OCI-M1 (cell line): Measurements from ENCODE around the gene VEGFB.

ENCODE experiments used
- DNase-seq: peaks from one replicate; lab custom pipeline; 2025; lab: John Stamatoyannopoulos, UW

The VEGFB gene

DNA sequence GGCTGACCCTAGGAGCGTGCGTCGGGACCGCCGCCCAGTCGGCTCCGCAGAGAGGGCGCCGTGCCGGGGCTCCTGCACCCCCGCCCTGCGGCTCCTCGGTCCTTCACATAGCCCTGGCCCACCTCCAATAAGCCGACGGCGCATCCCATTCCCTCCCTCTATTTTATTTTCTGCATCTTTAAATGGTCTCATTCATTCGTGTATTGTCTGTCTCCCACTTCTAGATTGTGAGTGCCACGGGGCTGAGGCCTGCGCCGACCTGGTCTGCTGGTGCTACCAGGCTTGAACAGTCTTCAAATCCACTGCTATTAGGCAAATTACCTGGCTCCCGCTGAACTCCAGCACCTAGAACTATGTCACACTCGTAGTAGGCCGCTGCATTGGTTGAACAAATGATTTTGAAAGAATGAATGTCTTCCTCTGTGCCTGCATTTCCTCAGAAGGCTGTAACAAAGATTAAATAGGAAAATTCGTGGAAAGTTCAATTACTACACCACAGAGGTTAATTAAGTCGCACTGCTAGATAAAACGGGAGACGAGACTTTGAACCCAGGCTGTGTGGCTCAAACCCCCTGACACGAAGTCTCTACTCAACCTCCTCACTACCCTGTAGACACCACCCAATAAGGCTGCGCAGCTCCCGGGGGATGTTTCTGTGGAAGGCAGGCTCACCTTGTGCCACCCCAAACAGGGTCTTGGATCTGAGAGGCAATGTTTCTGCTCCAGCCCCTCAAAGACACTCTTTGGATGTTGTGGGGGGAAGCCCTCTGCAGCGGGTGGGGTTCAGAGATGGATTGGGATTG is 13.5 kb downstream of the VEGFB start:
- no peak for DNase-seq

DNA sequence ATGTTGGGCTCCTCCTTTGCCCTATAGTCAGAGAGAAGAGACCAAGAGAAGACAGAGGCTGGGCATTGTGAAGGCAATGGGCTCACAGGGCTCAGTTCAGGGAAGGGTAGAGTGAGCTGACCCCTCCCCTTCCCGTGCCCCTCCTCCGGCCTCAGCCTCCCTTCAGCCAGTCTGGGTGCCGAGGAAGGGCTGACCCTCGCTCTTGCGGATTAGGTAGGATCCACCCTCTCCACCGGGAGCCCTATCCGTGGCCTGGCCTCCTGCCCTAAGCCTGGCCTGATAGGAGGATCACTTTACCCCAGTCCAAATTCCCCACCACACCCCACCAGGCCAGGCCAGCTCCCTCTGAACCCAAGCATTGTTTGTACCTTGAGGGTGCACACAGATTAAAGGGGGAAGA is 14.2 kb downstream of the VEGFB start:
- DNase-seq, result no peak

DNA sequence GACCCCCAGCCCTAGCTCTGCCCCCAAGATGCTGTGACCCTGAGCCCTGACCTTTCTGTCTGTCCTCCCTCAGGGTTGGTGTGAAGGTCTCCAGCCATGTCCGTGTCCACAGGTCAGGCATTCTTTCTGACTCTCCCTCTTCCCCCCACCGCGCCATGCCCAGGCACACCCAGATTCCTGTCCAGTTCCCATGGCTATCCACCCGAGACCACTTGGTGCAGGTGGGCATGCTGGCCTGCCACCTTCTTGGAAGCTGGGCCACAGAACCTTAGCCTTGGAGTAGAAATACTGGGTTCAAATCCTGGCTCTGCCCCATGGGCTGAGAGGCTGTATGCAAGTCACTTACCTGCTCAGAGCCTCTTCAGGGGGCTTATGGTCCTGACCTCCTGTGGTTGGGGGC is 14.7 kb downstream of the VEGFB start:
- DNase-seq, result no peak

DNA sequence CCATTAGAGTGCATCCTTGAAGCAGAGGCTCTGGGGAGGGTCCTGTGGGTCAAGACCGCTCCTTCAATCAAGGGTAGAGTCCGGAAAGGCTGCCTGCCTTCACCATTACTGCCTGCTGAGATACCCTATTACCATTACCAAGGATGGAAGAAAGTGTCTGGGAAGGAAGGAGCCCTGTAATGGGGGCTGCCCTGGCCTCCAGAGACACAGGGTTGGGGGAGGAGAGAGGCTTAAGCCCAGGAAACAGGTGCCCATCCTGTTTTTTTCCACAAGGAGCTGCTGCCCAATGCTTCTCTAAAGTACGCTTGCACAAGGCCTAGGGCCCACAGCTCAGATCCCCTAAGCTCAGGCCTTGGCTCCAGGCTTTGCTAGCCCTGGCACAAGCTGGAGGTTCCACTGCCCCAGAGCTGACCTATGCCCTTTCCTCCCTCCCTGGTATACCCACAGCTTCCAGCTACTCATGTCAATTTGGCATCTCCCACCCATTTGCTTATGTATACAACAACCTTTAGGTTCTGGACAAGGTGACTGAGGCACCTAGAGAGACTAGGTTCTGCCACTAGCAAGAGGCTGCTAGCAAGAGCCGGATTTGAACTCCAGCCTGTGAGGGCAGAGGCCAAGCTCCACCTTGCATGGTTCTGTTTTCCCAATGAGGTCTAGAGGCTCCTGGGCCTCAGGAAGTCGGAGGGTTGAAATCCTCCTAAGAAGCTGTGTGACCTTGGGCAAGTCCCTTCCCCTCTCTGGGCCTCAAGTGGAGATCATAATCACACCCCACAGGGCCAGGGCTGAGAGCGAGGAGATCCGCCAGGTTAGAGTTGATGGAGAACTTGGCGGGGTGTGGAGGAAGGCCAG is 15.4 kb downstream of the VEGFB start:
- DNase-seq, result no peak

DNA sequence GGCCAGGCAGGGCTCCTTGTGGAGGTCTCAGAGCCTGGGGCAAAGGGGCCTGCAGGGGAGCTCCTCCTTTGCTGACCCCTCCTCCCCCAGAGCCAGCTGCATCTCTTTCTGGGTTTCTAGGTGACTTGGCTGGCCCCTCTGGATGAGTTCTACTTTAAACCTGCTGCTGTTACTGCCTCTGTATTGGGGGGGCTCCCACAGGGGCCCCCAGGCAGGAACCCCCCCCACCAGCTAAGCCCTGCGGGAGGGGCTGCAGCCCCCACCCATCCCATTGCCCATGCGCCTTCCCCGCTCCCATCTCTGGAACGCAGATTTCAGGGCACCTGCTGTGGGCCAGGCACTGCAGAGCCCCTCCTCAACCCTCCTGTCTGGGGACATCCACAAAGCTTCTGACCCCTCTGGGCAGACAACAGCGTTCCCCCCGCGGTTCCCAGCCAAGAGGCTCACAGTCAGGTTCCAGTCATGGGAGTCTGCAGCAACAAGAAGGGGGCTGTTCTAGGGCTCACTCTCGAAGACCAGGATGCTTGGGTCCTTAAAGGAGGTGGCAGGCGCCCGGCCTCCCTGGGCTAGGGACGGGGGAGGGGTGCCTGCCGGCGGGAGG is 16.1 kb downstream of the VEGFB start:
- no peak for DNase-seq

DNA sequence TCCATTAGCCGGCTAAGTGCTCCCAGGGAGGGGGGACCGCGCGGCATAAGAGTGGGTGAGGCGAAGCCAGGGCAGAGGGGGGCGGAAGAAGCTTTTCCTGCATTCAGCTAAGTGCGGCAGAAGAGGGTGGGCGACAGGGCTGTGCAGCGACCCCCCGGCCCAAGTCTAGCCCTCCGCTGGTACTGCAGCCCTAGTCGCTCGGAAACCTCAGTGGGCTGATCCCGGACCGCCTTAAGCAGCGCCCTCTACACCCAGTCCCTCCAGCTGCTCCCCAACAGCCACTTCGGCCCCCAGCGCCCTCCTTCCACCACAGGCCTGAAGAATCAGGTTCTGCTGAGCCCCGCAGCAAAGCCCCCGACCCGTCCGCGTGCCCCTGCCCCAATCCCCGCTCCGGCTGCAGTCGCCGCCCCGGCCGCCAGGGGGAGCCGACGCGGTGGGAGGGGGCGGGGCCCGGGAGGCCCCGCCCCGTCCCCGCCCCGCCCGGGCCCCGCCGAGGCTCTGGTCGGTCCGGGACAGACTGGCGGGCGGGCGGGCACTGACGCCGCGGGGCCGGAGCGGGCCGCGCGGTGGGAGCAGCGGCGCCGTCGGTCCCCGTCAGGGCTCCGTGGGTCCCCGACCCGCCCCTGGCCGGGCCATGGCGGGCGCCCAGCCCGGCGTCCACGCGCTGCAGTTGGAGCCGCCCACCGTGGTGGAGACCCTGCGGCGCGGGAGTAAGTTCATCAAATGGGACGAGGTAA is 16.8 kb downstream of the VEGFB start, which contains the start of gene PLCB3:
Gene PLCB3, plus strand, starts transcription at position 515 of the 737 bp plus-strand sequence. Its CDS starts 120 bp downstream, at position 635.
- peak; percentile 79 for DNase-seq

DNA sequence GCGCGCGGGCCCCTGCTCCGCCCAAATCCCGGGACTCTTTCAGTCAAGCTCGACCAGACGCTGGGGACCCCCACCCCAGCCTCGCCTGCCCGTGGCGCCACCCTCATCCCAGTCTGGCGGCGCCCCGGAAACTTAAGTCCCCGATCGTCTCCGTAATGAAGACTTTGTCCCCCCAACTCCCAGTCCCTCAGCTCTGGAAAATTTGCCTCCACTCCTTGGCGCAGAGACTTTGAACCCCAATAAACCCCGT is 17.3 kb downstream of the VEGFB start:
- DNase-seq, result no peak

DNA sequence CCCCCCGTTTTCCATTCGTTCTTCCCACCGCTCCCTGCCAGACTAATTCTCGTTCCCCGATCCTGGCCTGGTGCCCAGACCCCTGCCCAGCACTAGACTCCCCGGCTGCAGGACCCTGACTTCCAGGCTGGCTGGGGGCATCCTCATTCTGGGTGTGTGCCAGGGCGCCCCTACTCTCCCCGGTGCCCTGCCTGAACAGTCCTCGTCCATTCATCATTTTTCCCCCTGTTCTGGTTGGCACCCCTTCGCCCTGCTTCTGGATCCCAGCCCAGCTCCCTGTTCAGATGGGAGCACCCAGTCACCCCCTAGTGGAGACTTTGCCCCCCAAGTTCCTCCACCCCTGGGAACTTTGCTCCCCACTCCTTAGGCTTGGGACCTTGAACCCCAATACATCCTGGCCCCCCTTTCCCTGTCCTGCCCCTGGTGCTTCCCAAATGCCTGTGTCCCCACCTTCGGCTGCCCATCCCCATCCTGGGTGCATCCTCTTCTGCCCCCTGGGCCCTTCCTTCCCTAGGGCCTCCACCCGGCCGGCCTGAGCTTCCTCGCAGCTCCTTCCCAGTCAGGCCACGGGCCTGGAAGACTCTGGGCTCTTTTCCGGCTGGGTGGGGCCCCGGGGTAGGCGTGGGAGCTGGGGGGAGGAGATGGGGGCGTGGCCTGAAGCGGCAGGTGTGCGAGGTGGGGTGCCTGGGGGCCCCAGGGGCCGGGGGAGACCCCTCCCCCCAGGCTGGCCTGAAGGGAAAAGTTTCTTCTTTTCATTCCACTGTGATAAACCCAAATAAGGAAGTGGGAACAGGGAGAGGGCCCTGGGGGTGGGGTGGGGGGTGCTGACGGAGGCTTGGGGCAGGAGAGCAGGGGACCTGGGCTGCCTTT is 17.9 kb downstream of the VEGFB start:
- DNase-seq, result peak; percentile 42

DNA sequence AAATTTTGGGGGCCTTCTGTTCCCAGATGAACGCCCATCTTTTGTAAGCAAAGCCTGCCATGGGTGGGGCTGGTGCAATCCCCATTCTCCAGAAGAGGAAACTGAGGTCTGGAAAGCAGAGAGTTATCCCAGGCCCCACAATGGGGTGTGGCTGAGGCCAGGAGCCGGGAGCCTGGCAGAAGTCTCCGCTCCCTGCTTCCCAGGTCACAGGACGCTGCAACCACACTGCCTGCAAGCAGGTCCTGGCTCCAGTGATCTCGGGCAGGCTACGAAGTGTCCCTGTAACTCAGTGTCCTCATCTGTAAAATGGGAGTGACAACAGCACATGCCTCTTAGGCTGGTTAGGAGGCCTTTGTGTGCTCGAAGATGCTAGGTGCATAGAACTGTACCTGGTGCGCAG is 18.7 kb downstream of the VEGFB start:
- no peak for DNase-seq

DNA sequence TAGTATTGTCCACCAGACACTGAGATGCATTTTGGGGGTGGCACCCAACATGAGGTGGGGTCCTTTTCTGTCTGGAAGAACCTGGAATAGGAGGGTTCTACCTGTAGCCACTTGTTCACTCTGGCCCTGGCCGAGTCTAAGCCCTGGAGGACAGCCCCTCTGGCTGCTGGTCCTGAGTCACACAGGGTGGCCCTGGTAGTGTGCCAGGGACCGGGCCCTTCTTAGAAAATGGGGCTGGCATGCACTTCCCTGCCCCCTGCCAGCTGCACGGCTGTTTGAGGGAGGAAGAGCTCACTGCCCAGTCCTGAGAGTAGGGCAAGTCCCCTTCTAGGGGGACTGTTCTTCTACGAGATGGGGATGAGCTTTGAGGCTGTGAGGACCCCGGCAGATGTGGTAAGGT is 19.1 kb downstream of the VEGFB start:
- DNase-seq, result no peak

DNA sequence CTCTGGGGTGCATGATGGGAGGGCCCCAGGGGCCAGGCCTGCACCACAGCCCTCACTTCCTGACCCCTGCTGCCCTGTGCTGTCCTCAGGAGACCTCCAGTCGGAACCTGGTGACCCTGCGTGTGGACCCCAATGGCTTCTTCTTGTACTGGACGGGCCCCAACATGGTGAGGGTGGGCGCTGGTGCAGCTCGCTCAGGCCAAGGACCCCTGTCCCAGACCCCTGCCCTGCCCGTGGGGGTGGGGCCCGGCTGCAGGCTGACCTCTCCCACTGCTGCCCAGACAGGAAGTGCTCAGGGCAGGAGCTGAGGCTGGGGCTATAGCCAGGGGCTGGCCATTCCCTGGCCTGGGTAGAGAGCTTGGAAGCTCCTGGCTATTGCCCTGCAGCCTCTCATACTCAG is 19.9 kb downstream of the VEGFB start:
- DNase-seq, result no peak

DNA sequence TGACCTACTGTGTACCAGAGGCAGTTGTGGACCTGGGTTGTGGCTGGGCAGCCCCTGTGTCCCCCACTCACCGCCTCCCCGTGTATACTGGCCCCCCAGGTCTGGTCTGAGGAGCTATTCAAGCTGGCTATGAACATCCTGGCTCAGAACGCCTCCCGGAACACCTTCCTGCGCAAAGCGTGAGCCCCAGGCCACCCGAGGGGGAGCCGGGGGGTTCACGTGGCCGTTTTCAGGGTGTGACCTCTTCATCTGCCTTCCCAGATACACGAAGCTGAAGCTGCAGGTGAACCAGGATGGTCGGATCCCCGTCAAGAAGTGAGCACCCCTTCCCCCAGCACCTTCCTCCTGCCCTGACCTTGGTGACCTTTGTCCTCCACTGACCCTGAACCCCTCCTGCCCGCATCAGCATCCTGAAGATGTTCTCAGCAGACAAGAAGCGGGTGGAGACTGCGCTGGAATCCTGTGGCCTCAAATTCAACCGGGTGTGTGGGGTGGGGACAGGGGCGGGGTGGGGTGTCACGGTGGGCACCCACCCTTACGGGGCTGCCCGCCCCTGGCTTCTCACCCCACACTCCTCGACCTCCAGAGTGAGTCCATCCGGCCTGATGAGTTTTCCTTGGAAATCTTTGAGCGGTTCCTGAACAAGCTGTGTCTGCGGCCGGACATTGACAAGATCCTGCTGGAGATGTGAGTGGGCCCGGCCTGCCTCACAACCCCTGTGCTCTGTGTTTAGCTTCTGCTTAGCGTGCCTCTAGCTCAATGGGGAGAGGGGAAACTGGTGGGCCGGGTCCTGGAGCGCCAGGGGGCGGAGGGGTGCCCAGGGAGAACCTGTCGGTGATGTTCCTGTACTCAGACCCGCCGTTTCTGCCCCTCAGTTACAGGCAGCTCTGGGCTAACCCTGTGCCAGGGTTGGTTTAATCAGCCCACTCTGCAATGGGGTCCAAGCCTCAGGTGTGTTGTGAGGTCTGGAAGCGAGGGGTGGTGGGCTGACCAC is 21.0 kb downstream of the VEGFB start:
- DNase-seq, result no peak

DNA sequence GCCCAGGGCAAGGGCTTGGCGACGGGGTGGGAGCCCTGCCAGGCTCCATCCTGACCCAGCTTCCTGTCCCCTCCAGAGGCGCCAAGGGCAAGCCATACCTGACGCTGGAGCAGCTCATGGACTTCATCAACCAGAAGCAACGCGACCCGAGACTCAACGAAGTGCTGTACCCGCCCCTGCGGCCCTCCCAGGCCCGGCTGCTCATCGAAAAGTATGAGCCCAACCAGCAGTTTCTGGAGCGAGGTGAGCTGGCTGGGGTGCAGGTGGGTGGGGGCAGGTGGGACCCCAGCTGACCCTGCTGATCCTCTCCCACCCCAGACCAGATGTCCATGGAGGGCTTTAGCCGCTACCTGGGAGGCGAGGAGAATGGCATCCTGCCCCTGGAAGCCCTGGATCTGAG is 21.9 kb downstream of the VEGFB start:
- no peak for DNase-seq

DNA sequence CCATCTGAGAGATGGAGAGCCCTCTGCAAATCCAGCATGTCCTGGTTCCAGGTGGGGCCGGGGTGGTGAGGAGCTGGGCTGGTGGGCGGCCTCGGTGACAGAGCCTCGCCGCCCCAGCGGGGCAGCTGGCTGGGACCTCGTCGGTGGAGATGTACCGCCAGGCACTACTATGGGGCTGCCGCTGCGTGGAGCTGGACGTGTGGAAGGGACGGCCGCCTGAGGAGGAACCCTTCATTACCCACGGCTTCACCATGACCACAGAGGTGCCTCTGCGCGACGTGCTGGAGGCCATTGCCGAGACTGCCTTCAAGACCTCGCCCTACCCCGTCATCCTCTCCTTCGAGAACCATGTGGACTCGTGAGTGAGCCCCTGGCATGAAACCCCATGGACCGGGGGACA is 24.0 kb downstream of the VEGFB start:
- no peak for DNase-seq

DNA sequence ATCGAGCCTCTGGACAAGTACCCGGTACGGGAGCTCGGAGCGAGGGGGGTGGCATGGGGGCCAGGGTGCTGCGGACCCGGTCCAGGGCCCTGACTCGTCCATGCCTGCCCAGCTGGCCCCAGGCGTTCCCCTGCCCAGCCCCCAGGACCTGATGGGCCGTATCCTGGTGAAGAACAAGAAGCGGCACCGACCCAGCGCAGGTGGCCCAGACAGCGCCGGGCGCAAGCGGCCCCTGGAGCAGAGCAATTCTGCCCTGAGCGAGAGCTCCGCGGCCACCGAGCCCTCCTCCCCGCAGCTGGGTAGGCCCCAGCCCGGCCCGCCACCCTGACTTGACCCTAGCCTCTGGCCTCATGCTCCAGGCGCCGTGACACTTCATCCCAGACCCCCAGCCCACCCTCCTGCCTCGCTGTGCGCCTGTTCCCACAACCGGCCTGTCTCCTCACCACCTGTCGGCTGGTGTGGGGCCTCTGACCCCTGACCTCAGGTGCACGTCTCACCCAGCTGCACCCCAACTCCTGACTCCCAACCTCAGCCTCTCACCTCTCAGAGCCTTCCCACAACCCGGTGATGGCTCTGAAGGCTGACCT is 24.7 kb downstream of the VEGFB start:
- DNase-seq, result no peak

DNA sequence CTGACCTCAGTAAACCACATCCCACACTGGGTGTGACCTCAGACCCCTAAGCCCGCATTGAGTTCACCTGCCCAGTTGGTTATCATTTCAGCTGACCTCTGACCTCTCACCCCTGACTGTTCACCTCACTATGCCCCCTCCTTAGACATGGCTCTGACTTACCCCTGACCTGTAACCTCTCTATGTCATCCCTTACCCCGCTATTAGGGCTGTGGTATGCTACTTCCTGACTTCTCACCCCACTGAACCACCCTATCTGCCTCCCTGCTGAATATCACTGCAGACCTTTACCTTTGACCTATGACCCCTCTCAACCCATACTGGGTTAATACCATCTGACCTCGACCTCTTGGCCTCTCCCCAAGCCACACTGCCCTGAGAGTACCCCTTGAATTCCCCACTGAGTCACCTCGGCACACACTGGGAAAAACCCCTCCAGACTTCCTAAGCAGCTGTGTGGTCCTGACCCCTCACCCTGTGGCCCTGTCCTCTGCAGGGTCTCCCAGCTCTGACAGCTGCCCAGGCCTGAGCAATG is 25.2 kb downstream of the VEGFB start:
- DNase-seq, result no peak

DNA sequence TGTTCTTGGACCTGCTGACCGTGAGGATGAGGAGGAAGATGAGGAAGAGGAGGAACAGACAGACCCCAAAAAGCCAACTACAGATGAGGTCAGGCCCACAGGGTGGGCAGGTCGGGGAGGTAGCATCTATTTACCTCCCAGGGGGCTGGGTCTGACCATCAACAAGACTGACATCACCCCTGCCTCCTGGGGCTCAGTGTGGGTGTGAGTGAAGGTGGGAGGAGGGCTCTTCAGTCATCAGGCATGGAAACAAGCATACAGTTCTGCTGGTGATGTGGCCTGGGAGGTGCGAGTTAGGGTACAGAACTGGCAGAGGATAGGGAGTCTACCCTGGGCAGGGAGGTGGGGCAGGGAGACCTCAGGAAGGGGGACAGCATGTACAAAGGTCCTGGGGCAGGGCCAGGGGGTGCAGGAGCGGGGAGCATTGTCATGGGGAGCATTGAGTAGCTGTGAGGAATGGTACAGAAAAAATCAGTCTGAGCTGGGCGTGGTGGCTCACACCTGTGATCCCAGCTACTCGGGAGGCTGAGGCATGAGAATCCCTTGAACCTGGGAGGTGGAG is 25.8 kb downstream of the VEGFB start:
- DNase-seq, result no peak

DNA sequence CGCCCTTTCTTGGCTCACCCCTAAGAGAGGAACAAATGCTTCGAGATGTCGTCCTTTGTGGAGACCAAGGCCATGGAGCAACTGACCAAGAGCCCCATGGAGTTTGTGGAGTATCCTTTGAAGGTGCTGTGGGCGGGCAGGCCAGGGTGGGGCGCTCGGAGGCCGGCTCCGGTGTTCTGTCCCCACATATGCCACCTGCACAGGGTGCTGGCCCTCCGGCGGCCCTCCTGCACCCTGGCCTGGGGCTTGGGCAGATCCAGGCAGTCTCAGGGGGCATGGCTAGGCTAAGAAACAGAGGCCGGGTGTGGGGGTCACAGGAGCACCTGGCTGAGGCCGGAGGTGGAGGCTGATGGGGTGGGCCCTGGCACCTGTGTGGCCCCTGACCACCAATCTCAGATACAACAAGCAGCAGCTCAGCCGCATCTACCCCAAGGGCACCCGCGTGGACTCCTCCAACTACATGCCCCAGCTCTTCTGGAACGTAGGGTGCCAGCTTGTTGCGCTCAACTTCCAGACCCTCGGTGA is 27.2 kb downstream of the VEGFB start:
- DNase-seq, result no peak
